HG02981 (cell line): ENCODE data around the gene LITAF.
A peak's percentile ranks its signal among the peaks of the same experiment; 100 is the strongest.

Source experiments
- ATAC-seq: cut with Tn5 transposase; IDR thresholded peaks from one replicate; pipeline ENCODE4 v1.9.1; 2021; ENCODE audit warnings: mild to moderate bottlenecking, moderate library complexity; ENCODE audit not compliant: unreplicated experiment

The LITAF gene

GRCh38 chr16:11586856-11587642 is at the start of gene LITAF:
Gene LITAF (minus strand): TSS chr16:11586919. CDS start chr16:11556730, 30,189 bp downstream.
- ATAC-seq, result peak; percentile 43

GRCh38 chr16:11636172-11636721 is 49.5 kb upstream of the LITAF start:
- no peak for ATAC-seq

GRCh38 chr16:11635679-11636171 is 49.0 kb upstream of the LITAF start:
- no peak for ATAC-seq

- no peak for ATAC-seq
Observed at GRCh38 chr16:11635113-11635652, 48.5 kb upstream of the LITAF start.

GRCh38 chr16:11634312-11634711 is 47.6 kb upstream of the LITAF start:
- no peak for ATAC-seq

- ATAC-seq, result no peak
Observed at GRCh38 chr16:11633113-11633512, 46.4 kb upstream of the LITAF start.

GRCh38 chr16:11632455-11632939 is 45.8 kb upstream of the LITAF start:
- ATAC-seq, result no peak

- no peak for ATAC-seq
Observed at GRCh38 chr16:11631214-11631613, 44.5 kb upstream of the LITAF start.

- no peak for ATAC-seq
Observed at GRCh38 chr16:11630768-11631056, 44.0 kb upstream of the LITAF start.

GRCh38 chr16:11630046-11630767 is 43.5 kb upstream of the LITAF start:
- ATAC-seq, result no peak

GRCh38 chr16:11629071-11630030 is 42.6 kb upstream of the LITAF start:
- no peak for ATAC-seq

GRCh38 chr16:11627822-11628457 is 41.2 kb upstream of the LITAF start:
- no peak for ATAC-seq

GRCh38 chr16:11627292-11627663 is 40.6 kb upstream of the LITAF start:
- no peak for ATAC-seq

GRCh38 chr16:11626657-11627291 is 40.1 kb upstream of the LITAF start:
- ATAC-seq, result no peak

GRCh38 chr16:11625769-11626168 is 39.0 kb upstream of the LITAF start:
- no peak for ATAC-seq

GRCh38 chr16:11624636-11625607 is 38.2 kb upstream of the LITAF start:
- ATAC-seq, result no peak

- peak; percentile 39 for ATAC-seq
Observed at GRCh38 chr16:11624205-11624604, 37.5 kb upstream of the LITAF start.

- no peak for ATAC-seq
Observed at GRCh38 chr16:11621920-11622651, 35.4 kb upstream of the LITAF start.
